Caco-2 (cell line): Measurements from ENCODE around the gene TSPAN32. TPM values are rescaled to one million over a fixed set of nuclear protein-coding genes. Genes with fewer than 3 reads are reported as not detected.

Experiments
- BruUV-seq: library from RNA; stranded (reverse); fragments of 400-500 nt; replicated peaks from 2 replicates; lab custom pipeline; 2021; lab: Mats Ljungman, UMichigan
- CTCF ChIA-PET: fragments of 300-600 bp; sonication (Branson Sonifier 250); formaldehyde crosslinking; loops from one replicate; lab custom pipeline; 2022; ENCODE audit warnings: antibody characterized with exemption; lab: Charles Lee
- POLR2A ChIA-PET: fragments of 300-600 bp; sonication (Branson Sonifier 250); formaldehyde crosslinking; loops from one replicate; lab custom pipeline; 2022; ENCODE audit warnings: antibody characterized with exemption; lab: Charles Lee
- DNase-seq, 2 experiments: peaks; one replicate each; pipeline versions ENCODE4 v3.0.0 to v3.0.0-alpha.2; 2020 to 2022
- H3K27me3 ChIP-seq: replicated peaks from 2 replicates; pipeline ENCODE4 v1.6.0; 2011; ENCODE audit warnings: low read length; ENCODE audit not compliant: control insufficient read depth, insufficient read depth
- H3K36me3 ChIP-seq: 2 replicates; pipeline ENCODE4 v1.5.1; 2011; ENCODE audit warnings: low read length; ENCODE audit not compliant: control insufficient read depth, insufficient read depth
- H3K4me1 ChIP-seq: fragments of 250-450 bp; sonication (Bioruptor Pico); 2 replicates; pipeline ENCODE4 v1.5.1; 2020; ENCODE audit warnings: mild to moderate bottlenecking
- H3K4me3 ChIP-seq: 2 replicates; pipeline ENCODE4 v1.5.1; 2011; ENCODE audit warnings: low read depth, mild to moderate bottlenecking, control low read depth, low read length
- H3K9me3 ChIP-seq: fragments of 250-450 bp; sonication (Bioruptor Pico); 2 replicates; pipeline ENCODE4 v1.5.1; 2020; ENCODE audit warnings: mild to moderate bottlenecking, moderate library complexity
- H3K27ac Mint-ChIP-seq: one replicate; pipeline ENCODE4 v1.8.0; 2022; ENCODE audit warnings: mixed read lengths; ENCODE audit not compliant: unreplicated experiment
- H3K27me3 Mint-ChIP-seq: one replicate; pipeline ENCODE4 v1.8.0; 2022; ENCODE audit warnings: mixed read lengths; ENCODE audit not compliant: insufficient read depth, unreplicated experiment
- H3K36me3 Mint-ChIP-seq: one replicate; pipeline ENCODE4 v1.8.0; 2022; ENCODE audit warnings: mild to moderate bottlenecking, mixed read lengths; ENCODE audit not compliant: insufficient read depth, unreplicated experiment
- H3K4me1 Mint-ChIP-seq: one replicate; pipeline ENCODE4 v1.8.0; 2022; ENCODE audit warnings: low read depth, mixed read lengths; ENCODE audit not compliant: unreplicated experiment
- H3K4me3 Mint-ChIP-seq: one replicate; pipeline ENCODE4 v1.8.0; 2022; ENCODE audit warnings: mild to moderate bottlenecking, moderate library complexity, mixed read lengths; ENCODE audit not compliant: unreplicated experiment
- H3K9me3 Mint-ChIP-seq: one replicate; pipeline ENCODE4 v1.8.0; 2022; ENCODE audit warnings: mixed read lengths; ENCODE audit not compliant: unreplicated experiment
- CTCF ChIP-seq, 2 experiments: fragments of 200-600 bp in 1 of 2; IDR thresholded peaks; 1 replicate in 1 of 2; 2 replicates in 1 of 2; pipeline versions ENCODE4 v1.5.1 to v1.8.0; 2011 to 2022; ENCODE audit warnings: antibody characterized with exemption in 1 of 2, control low read depth in 1 of 2, inconsistent platforms in 1 of 2, low read depth in 1 of 2, low read length in 1 of 2, mild to moderate bottlenecking in 1 of 2, moderate library complexity in 1 of 2; ENCODE audit not compliant: insufficient read depth in 1 of 2, severe bottlenecking in 1 of 2, unreplicated experiment in 1 of 2
- intact Hi-C: fragments of 100-400 bp; cut with micrococcal nuclease; formaldehyde crosslinking; loops from one replicate; pipeline ENCODE4 v1.10.0; 2022; ENCODE audit not compliant: unreplicated experiment
- total RNA-seq: library from RNA; stranded (reverse); gene quantifications from 2 replicates; pipeline ENCODE4 v1.2.3, GENCODE V29; 2022

Gene TSPAN32
- total RNA-seq, 1 experiment from 2014 or later = 1.2 TPM

DNA sequence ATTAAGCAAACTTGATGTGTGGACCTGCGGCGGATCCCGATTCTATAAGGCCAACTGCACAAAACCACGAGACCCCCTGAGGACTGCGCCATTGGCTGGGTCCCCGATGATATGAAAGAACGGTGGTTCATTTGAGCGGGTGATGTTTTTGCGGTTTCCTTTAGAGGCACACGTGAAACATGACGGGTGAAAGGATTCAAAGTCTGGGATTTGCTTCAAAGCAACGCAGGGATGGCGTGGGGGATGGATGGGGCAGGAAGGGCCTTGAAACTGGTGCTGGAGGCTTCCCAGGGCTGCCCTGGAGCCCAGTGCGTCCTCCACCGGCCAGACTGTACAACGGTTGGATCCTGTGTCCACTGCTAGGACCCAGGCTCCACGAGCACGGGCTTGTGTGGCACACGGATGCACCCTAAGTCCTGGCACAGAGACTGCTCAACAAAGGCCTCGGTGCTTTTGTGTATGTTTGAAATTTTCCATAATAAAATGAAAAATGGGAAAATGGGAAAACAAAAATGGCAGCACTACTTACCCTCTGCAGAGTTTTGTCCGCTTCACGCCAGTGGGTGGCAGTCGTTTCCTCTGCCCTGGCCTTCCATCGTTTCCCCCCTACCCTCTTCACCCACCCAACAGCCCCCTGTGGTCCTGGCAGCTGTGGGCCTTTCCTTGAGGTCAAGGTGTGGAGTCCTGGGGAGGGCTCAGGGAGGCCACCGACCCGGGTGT is 35.1 kb upstream of the TSPAN32 start:
- H3K36me3 Mint-ChIP-seq = peaks cover 33% of the 10 kb centered on the region
- no peaks in the 10 kb centered on the region for H3K9me3 Mint-ChIP-seq
- CTCF ChIA-PET = no interaction called here
- BruUV-seq = no TSS peak
- POLR2A ChIA-PET = no interaction called here
- Histone ChIP-seq H3K4me3 (no peak overlapping the region), H3K4me1 (peaks cover 20% of the 10 kb centered on the region), H3K9me3 (no peaks in the 10 kb centered on the region), H3K36me3 (peaks cover 3% of the 10 kb centered on the region), H3K27me3 (no peaks in the 10 kb centered on the region)
- no peaks in the 10 kb centered on the region for H3K27me3 Mint-ChIP-seq
- no peak for DNase-seq
- H3K4me3 Mint-ChIP-seq = peak overlapping the region; percentile 44
- no peak for TF ChIP-seq CTCF (IDR thresholded peaks at IDR 0.05; ENCODE audit: insufficient read depth in 1 of 2, low read depth in 1 of 2, low read length in 1 of 2, severe bottlenecking in 1 of 2, unreplicated experiment in 1 of 2)
- intact Hi-C loops = no loop called here
- peaks cover 15% of the 10 kb centered on the region for H3K4me1 Mint-ChIP-seq
- H3K27ac Mint-ChIP-seq = peak overlapping the region; percentile 4

DNA sequence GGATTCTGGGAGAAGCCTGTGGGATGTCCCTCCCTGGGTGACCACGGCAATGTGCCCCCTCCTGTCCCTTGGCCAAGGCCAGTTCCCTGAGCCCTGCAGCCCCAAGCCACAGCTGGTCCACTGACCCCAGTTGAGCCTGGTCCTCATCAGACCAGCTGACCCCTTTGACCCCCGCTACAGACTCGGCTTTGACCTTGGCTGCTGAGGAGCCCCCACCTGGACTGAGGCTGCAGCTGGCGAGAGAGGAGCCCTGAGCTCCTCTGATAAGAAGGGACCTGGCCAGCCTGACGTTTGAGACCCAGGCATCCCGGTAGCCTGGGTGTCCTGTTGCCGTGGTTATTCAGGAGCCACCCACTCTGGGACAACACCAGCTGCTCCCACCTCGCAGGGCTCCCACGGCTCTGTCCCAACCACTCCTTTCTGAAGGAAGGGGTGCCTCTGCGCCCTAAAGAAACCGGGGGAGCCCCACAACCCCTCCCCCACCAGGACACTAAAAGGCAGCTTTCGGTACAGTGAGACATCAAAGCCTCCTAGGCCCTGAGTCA is 34.4 kb upstream of the TSPAN32 start:
- no peak overlapping the region for H3K27ac Mint-ChIP-seq
- peaks cover 33% of the 10 kb centered on the region for H3K36me3 Mint-ChIP-seq
- no peaks in the 10 kb centered on the region for H3K9me3 Mint-ChIP-seq
- Histone ChIP-seq H3K4me3 (no peak overlapping the region), H3K9me3 (no peaks in the 10 kb centered on the region), H3K36me3 (peaks cover 3% of the 10 kb centered on the region), H3K27me3 (no peaks in the 10 kb centered on the region), H3K4me1 (peaks cover 26% of the 10 kb centered on the region)
- no peaks in the 10 kb centered on the region for H3K27me3 Mint-ChIP-seq
- H3K4me1 Mint-ChIP-seq = peaks cover 10% of the 10 kb centered on the region
- intact Hi-C loops = no loop called here
- TF ChIP-seq CTCF (IDR thresholded peaks at IDR 0.05; ENCODE audit: insufficient read depth in 1 of 2, low read depth in 1 of 2, low read length in 1 of 2, severe bottlenecking in 1 of 2, unreplicated experiment in 1 of 2) = no peak
- CTCF ChIA-PET = no interaction called here
- BruUV-seq = no TSS peak
- no peak for DNase-seq
- POLR2A ChIA-PET = interaction anchor here (0.6 to 2.9 kb wide), 2 partner anchors 64 to 67 kb away, joined by 3 to 26 read pairs; no protein-coding TSS in a partner anchor
- no peak overlapping the region for H3K4me3 Mint-ChIP-seq

- H3K27me3 ChIP-seq = no peaks in the 10 kb centered on the region
- ChIA-PET CTCF (interaction anchor here (2.2 to 2.4 kb wide), 2 partner anchors 31 to 59 kb away, joined by 9 to 13 read pairs; no protein-coding TSS in a partner anchor), POLR2A (interaction anchor here (0.6 to 2.9 kb wide), 5 partner anchors 31 to 76 kb away, joined by 3 to 26 read pairs (median 4); no protein-coding TSS in a partner anchor)
- peaks cover 3% of the 10 kb centered on the region for H3K36me3 ChIP-seq
- H3K27me3 Mint-ChIP-seq = no peaks in the 10 kb centered on the region
- H3K4me3 Mint-ChIP-seq = peak overlapping the region; percentile 87
- peak overlapping the region; percentile 76 for H3K4me3 ChIP-seq
- H3K4me1 Mint-ChIP-seq = peaks cover 10% of the 10 kb centered on the region
- peaks cover 27% of the 10 kb centered on the region for H3K4me1 ChIP-seq
- intact Hi-C loops = loop anchor here (2.0 kb wide), 1 partner anchor 35 kb away; the partner anchor contains the start of gene TSPAN32
- TSS peak; percentile 66 for BruUV-seq
- DNase-seq = no peak
- H3K9me3 Mint-ChIP-seq = no peaks in the 10 kb centered on the region
- peaks cover 33% of the 10 kb centered on the region for H3K36me3 Mint-ChIP-seq
- peak overlapping the region; percentile 88 for H3K27ac Mint-ChIP-seq
- no peak for TF ChIP-seq CTCF (IDR thresholded peaks at IDR 0.05; ENCODE audit: insufficient read depth in 1 of 2, low read depth in 1 of 2, low read length in 1 of 2, severe bottlenecking in 1 of 2, unreplicated experiment in 1 of 2)
- no peaks in the 10 kb centered on the region for H3K9me3 ChIP-seq
Measured at GRCh38 chr11:2267851-2268728, 33.7 kb upstream of the TSPAN32 start.
